Body of pancreas (tissue), 4 donors: ENCODE measurements around the gene RAPGEF5.

ENCODE experiments used
- POLR2A ChIP-seq, 3 donors: fragments of 450-650 bp; IDR thresholded peaks; one replicate each; pipeline ENCODE4 v1.6.1; 2016; ENCODE audit warnings: antibody characterized with exemption in 3 of 3, mild to moderate bottlenecking in 2 of 3
- TF ChIP-seq, protein P1 (sequence below), 7 experiments: fragments of 450-650 bp in 4 of 7; fragments of 200-600 bp in 3 of 7; sonication (generic) in 3 of 7; IDR thresholded peaks; one replicate each; pipeline ENCODE4 v1.5.1; 2016 to 2019; ENCODE audit warnings: antibody characterized with exemption in 7 of 7

- TF ChIP-seq, protein P1, sequence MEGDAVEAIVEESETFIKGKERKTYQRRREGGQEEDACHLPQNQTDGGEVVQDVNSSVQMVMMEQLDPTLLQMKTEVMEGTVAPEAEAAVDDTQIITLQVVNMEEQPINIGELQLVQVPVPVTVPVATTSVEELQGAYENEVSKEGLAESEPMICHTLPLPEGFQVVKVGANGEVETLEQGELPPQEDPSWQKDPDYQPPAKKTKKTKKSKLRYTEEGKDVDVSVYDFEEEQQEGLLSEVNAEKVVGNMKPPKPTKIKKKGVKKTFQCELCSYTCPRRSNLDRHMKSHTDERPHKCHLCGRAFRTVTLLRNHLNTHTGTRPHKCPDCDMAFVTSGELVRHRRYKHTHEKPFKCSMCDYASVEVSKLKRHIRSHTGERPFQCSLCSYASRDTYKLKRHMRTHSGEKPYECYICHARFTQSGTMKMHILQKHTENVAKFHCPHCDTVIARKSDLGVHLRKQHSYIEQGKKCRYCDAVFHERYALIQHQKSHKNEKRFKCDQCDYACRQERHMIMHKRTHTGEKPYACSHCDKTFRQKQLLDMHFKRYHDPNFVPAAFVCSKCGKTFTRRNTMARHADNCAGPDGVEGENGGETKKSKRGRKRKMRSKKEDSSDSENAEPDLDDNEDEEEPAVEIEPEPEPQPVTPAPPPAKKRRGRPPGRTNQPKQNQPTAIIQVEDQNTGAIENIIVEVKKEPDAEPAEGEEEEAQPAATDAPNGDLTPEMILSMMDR (IDR thresholded peaks at IDR 0.05): no peak
- TF ChIP-seq POLR2A (IDR thresholded peaks at IDR 0.05): no peak
These were observed 31.3 kb downstream of the RAPGEF5 start for GRCh38 chr7:22325671-22326070.
